H1 (cell line): ENCODE results near the gene SECISBP2. TPM values are rescaled to one million over a fixed set of nuclear protein-coding genes. Genes with fewer than 3 reads are reported as not detected.

Source experiments
- CTCF ChIA-PET: fragments of 300-600 bp; sonication (Branson Sonifier 250); formaldehyde crosslinking; loops from one replicate; lab custom pipeline; 2021; ENCODE audit not compliant: partially characterized antibody; lab: Charles Lee
- POLR2A ChIA-PET: fragments of 300-600 bp; sonication (Branson Sonifier 250); formaldehyde crosslinking; loops from one replicate; lab custom pipeline; 2021; ENCODE audit warnings: inconsistent platforms; ENCODE audit not compliant: partially characterized antibody; lab: Charles Lee
- DNase-seq, 2 experiments: peaks; one replicate each; pipeline versions ENCODE4 v3.0.0 to v3.0.0-alpha.2; 2010 to 2022; ENCODE audit warnings: low spot score in 2 of 2, low read depth in 1 of 2, mixed read lengths in 1 of 2
- FAIRE-seq: peaks from 2 replicates; lab custom pipeline; 2011; peaks lifted over from hg19 to GRCh38; lab: Jason Lieb, UNC
- H2AFZ ChIP-seq: 2 replicates; pipeline ENCODE4 v1.8.1; 2012; ENCODE audit warnings: low read length, inconsistent platforms
- H2AK5ac ChIP-seq: 2 replicates; pipeline ENCODE4 v1.6.1; 2013; ENCODE audit warnings: low read depth, low read length
- H2BK120ac ChIP-seq: replicated peaks from 2 replicates; pipeline ENCODE3; 2013; ENCODE audit warnings: low read depth, low read length, inconsistent platforms
- H2BK12ac ChIP-seq: 2 replicates; pipeline ENCODE4 v1.6.1; 2013; ENCODE audit warnings: low read depth, low read length
- H2BK15ac ChIP-seq: 2 replicates; pipeline ENCODE4 v1.6.1; 2013; ENCODE audit warnings: low read length
- H2BK20ac ChIP-seq: 2 replicates; pipeline ENCODE4 v1.6.1; 2013; ENCODE audit warnings: low read length
- H2BK5ac ChIP-seq: 2 replicates; pipeline ENCODE4 v1.6.1; 2013; ENCODE audit warnings: low read depth, low read length
- H3K14ac ChIP-seq: 2 replicates; pipeline ENCODE4 v1.6.1; 2013; ENCODE audit warnings: inconsistent platforms; ENCODE audit not compliant: insufficient read length
- H3K18ac ChIP-seq: 2 replicates; pipeline ENCODE4 v1.6.1; 2013; ENCODE audit warnings: low read length; ENCODE audit errors: extremely low read depth
- H3K23ac ChIP-seq: 2 replicates; pipeline ENCODE4 v1.6.1; 2013; ENCODE audit warnings: inconsistent platforms; ENCODE audit not compliant: insufficient read length
- H3K23me2 ChIP-seq: 2 replicates; pipeline ENCODE4 v1.6.1; 2013; ENCODE audit warnings: low read depth, low read length
- H3K27ac ChIP-seq: 2 replicates; pipeline ENCODE4 v1.6.1; 2011; ENCODE audit warnings: low read depth, low read length, inconsistent platforms
- H3K27me3 ChIP-seq, 4 experiments: replicated peaks in 1 of 4; 1 replicate in 1 of 4; 2 replicates in 3 of 4; pipeline versions ENCODE4 v1.6.1 to v1.8.1; 2011 to 2013; ENCODE audit warnings: low read length in 3 of 4, mild to moderate bottlenecking in 3 of 4, inconsistent platforms in 2 of 4, mixed read lengths in 2 of 4, moderate library complexity in 1 of 4; ENCODE audit not compliant: control insufficient read depth in 3 of 4, insufficient read depth in 3 of 4; ENCODE audit errors: extremely low read depth in 1 of 4
- H3K36me3 ChIP-seq, 4 experiments: 2 replicates each; pipeline versions ENCODE4 v1.6.1 to v1.8.1; 2011 to 2013; ENCODE audit warnings: mild to moderate bottlenecking in 4 of 4, low read length in 3 of 4, moderate library complexity in 2 of 4, control low read depth in 1 of 4, inconsistent platforms in 1 of 4; ENCODE audit not compliant: insufficient read depth in 4 of 4, control insufficient read depth in 2 of 4
- H3K4ac ChIP-seq: replicated peaks from 2 replicates; pipeline ENCODE3; 2013; ENCODE audit warnings: low read length, low read depth, mixed read lengths, inconsistent platforms; ENCODE audit not compliant: insufficient read length
- H3K4me1 ChIP-seq, 4 experiments: replicated peaks in 1 of 4; 1 replicate in 1 of 4; 2 replicates in 3 of 4; pipeline versions ENCODE4 v1.6.1 to v1.8.1; 2011 to 2013; ENCODE audit warnings: low read length in 3 of 4, inconsistent platforms in 2 of 4, mixed read lengths in 1 of 4; ENCODE audit not compliant: insufficient read depth in 4 of 4, control insufficient read depth in 3 of 4
- H3K4me2 ChIP-seq, 2 experiments: 2 replicates each; pipeline versions ENCODE4 v1.6.1 to v1.8.1; 2011 to 2013; ENCODE audit warnings: low read depth in 2 of 2, low read length in 2 of 2, control low read depth in 1 of 2, inconsistent platforms in 1 of 2, mild to moderate bottlenecking in 1 of 2; ENCODE audit not compliant: insufficient read depth in 1 of 2
- H3K4me3 ChIP-seq, 4 experiments: fragments of 200-600, 300-600 bp in 1 of 4; sonication (generic), shearing (Covaris generic), sonication (Bioruptor Twin) in 1 of 4; 2 replicates each; pipeline versions ENCODE4 v1.5.1 to v1.8.1; 2011 to 2016; ENCODE audit warnings: low read length in 4 of 4, low read depth in 3 of 4, control low read depth in 2 of 4, inconsistent platforms in 2 of 4, mild to moderate bottlenecking in 2 of 4, mixed read lengths in 1 of 4, moderate library complexity in 1 of 4; ENCODE audit not compliant: insufficient read depth in 2 of 4; ENCODE audit errors: extremely low read depth in 1 of 4
- H3K56ac ChIP-seq: replicated peaks from 2 replicates; pipeline ENCODE3; 2013; ENCODE audit warnings: low read depth, mild to moderate bottlenecking, mixed read lengths, low read length, inconsistent platforms; ENCODE audit not compliant: insufficient read length
- H3K79me1 ChIP-seq: 2 replicates; pipeline ENCODE4 v1.6.1; 2013; ENCODE audit warnings: low read depth, low read length, control low read depth
- H3K79me2 ChIP-seq, 2 experiments: 2 replicates each; pipeline versions ENCODE4 v1.6.1 to v1.8.1; 2012 to 2013; ENCODE audit warnings: low read length in 2 of 2, mild to moderate bottlenecking in 2 of 2, inconsistent platforms in 1 of 2; ENCODE audit not compliant: insufficient read depth in 2 of 2, control insufficient read depth in 1 of 2
- H3K9ac ChIP-seq, 4 experiments: replicated peaks in 1 of 4; 1 replicate in 1 of 4; 2 replicates in 3 of 4; pipeline versions ENCODE4 v1.6.1 to v1.8.1; 2011 to 2013; ENCODE audit warnings: low read depth in 3 of 4, low read length in 3 of 4, control low read depth in 2 of 4, mild to moderate bottlenecking in 2 of 4, moderate library complexity in 2 of 4, inconsistent platforms in 1 of 4; ENCODE audit errors: extremely low read depth in 1 of 4
- H3K9me3 ChIP-seq, 2 experiments: 2 replicates each; pipeline versions ENCODE4 v1.6.1 to v1.8.1; 2012 to 2013; ENCODE audit warnings: mild to moderate bottlenecking in 2 of 2, moderate library complexity in 2 of 2, control low read depth in 1 of 2, inconsistent platforms in 1 of 2, low read depth in 1 of 2, low read length in 1 of 2, mixed read lengths in 1 of 2; ENCODE audit not compliant: insufficient read depth in 2 of 2
- H4K20me1 ChIP-seq, 2 experiments: replicated peaks in 1 of 2; 2 replicates each; pipeline versions ENCODE3 to v1.8.1; 2011 to 2013; ENCODE audit warnings: inconsistent platforms in 2 of 2, low read length in 2 of 2, mild to moderate bottlenecking in 1 of 2; ENCODE audit not compliant: insufficient read depth in 2 of 2, control insufficient read depth in 1 of 2
- H4K5ac ChIP-seq: 2 replicates; pipeline ENCODE4 v1.6.1; 2013; ENCODE audit warnings: low read length, low read depth, mixed read lengths, inconsistent platforms; ENCODE audit not compliant: insufficient read length
- H4K8ac ChIP-seq: 2 replicates; pipeline ENCODE4 v1.8.0; 2013; ENCODE audit warnings: mild to moderate bottlenecking, moderate library complexity, low read length, inconsistent platforms; ENCODE audit not compliant: insufficient read depth; ENCODE audit errors: extremely low read depth
- H4K91ac ChIP-seq: replicated peaks from 2 replicates; pipeline ENCODE3; 2013; ENCODE audit warnings: low read length, mixed read lengths, inconsistent platforms; ENCODE audit not compliant: insufficient read length
- BRCA1 ChIP-seq: IDR thresholded peaks from 2 replicates; pipeline ENCODE4 v1.6.1; 2012; ENCODE audit warnings: low read depth, low read length, improper control_type of control experiment
- HDAC6 ChIP-seq: IDR thresholded peaks from one replicate; pipeline ENCODE4 v1.7.1; 2012; ENCODE audit warnings: low read depth, mild to moderate bottlenecking, inconsistent platforms, low read length, moderate library complexity
- KDM4A ChIP-seq: IDR thresholded peaks from one replicate; pipeline ENCODE4 v1.7.1; 2012; ENCODE audit warnings: low read depth, mild to moderate bottlenecking, moderate library complexity, low read length, inconsistent platforms; ENCODE audit not compliant: severe bottlenecking
- NANOG ChIP-seq: IDR thresholded peaks from 2 replicates; pipeline ENCODE4 v1.6.1; 2011; ENCODE audit warnings: low read length, low read depth, mild to moderate bottlenecking, inconsistent platforms; ENCODE audit not compliant: insufficient read depth, poor library complexity, severe bottlenecking
- POLR2AphosphoS5 ChIP-seq: IDR thresholded peaks from 2 replicates; pipeline ENCODE4 v1.6.1; 2011; ENCODE audit warnings: low read depth, low read length
- RFX5 ChIP-seq: IDR thresholded peaks from 2 replicates; pipeline ENCODE4 v1.6.1; 2011; ENCODE audit warnings: low read depth, low read length, improper control_type of control experiment, borderline replicate concordance
- SRF ChIP-seq: IDR thresholded peaks from 2 replicates; pipeline ENCODE4 v1.6.1; 2011; ENCODE audit warnings: mild to moderate bottlenecking, low read depth, low read length, moderate library complexity
- TBP ChIP-seq: IDR thresholded peaks from 2 replicates; pipeline ENCODE4 v1.6.1; 2011; ENCODE audit warnings: low read depth, low read length, improper control_type of control experiment
- WGBS, 2 experiments: shearing (Covaris generic) in 1 of 2; methylation state at CpG; one replicate each; pipeline versions ENCODE4 v1.1.6 to v1.1.7; 2013 to 2015; ENCODE audit warnings: low lambda C conversion rate in 2 of 2, mixed read lengths in 2 of 2, inconsistent platforms in 1 of 2, low coverage in 1 of 2, missing lambda C conversion rate in 1 of 2; ENCODE audit not compliant: insufficient replicate concordance in 2 of 2, insufficient coverage in 1 of 2, insufficient read length in 1 of 2; ENCODE audit errors: extremely low coverage in 1 of 2, missing lambda C conversion rate in 1 of 2; 5-methylcytosine and 5-hydroxymethylcytosine counted together
- polyA plus RNA-seq, 7 experiments: library from polyadenylated mRNA; depleted of rRNA in 3 of 7; stranded (reverse) in 5 of 7; unstranded in 2 of 7; fragments of >200 nt in 5 of 7; fragments of 200-250 nt in 2 of 7; gene quantifications; 1 replicate in 5 of 7; 2 replicates in 1 of 7; 4 replicates in 1 of 7; pipeline versions ENCODE4 v1.2.1 to v1.2.3, GENCODE V29; 2011 to 2013; ENCODE audit warnings: missing spikeins in 2 of 7, mixed read lengths in 2 of 7
- total RNA-seq: library from RNA; stranded (reverse); fragmentation: NEBNext Ultra II Directional; extraction: Animal tissue kit (Norgen Biotek cat#: 25700); gene quantifications from 2 replicates; pipeline ENCODE4 v1.2.1, GENCODE V29; 2021

SECISBP2 gene
- total and polyA plus RNA-seq, 2 of the 8 experiments (the other 6 are each of a cell fraction or from before 2014, with no cell fraction given) = 39.0 to 61.7 TPM

DNA sequence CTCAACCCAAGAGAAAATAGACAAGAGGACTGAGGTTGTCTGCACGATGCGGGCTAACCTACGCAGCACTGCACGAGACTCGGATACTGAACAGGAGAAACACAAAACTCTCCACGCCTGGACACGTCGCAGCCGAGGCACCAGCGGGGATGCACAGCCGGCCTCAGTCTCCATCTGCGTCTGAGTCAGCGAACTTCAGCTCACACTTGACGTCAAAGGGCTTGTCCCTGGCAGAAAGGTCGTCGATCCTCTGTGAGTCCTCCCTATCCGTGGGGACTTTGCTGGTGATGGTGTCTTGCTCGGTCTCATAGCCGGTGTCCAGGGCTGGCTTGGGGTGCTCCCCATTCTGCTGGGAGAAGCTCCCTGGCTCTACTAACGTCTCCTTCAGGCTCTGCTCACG, 60.2 kb downstream of the SECISBP2 start:
- Histone ChIP-seq H2BK15ac (no peak overlapping the region), H3K36me3 (peaks cover 6 to 16% (median 7%) of the 10 kb centered on the region in 4 experiments; a peak in 6 of 8 replicates), H4K20me1 (peaks cover 2 to 12% of the 10 kb centered on the region in 2 experiments), H3K27me3 (no peaks in the 10 kb centered on the region), H2BK120ac (no peak overlapping the region), H4K8ac (no peak overlapping the region), H3K4me2 (no peak overlapping the region), H3K4ac (no peak overlapping the region), H3K23ac (no peak overlapping the region), H3K79me1 (no peaks in the 10 kb centered on the region), H2AFZ (no peak overlapping the region), H2BK12ac (no peak overlapping the region), H3K56ac (no peak overlapping the region), H3K27ac (no peak overlapping the region), H3K79me2 (no peaks in the 10 kb centered on the region), H3K9me3 (no peaks in the 10 kb centered on the region), H3K4me1 (no peaks in the 10 kb centered on the region), H3K23me2 (no peaks in the 10 kb centered on the region), H3K9ac (no peak overlapping the region; a peak in 1 of 7 replicates), H3K18ac (no peak overlapping the region), H4K5ac (no peak overlapping the region), H2BK5ac (no peak overlapping the region; the same call in 1 of the 2 replicates), H2AK5ac (no peak overlapping the region), H4K91ac (no peak overlapping the region), H2BK20ac (no peak overlapping the region), H3K4me3 (no peak overlapping the region), H3K14ac (no peak overlapping the region)
- no peak for DNase-seq
- 97% methylated on average over 21 of the region's 21 CpGs; no CpG with 5 or more reads in 1 of the 2 experiments for WGBS, 2 experiments
- ChIA-PET CTCF (no interaction called here), POLR2A (interaction anchor here (1.2 kb wide), 1 partner anchor 10 kb away, joined by 3 read pairs; no protein-coding TSS in a partner anchor)
- TF ChIP-seq TBP (no peak), KDM4A (no peak), POLR2AphosphoS5 (no peak), NANOG (no peak), SRF (no peak), BRCA1 (no peak), RFX5 (no peak), HDAC6 (no peak)
- no peak for FAIRE-seq
